GM23338 (cell line): ENCODE measurements around the gene COL4A1. TPM values are rescaled to one million over a fixed set of nuclear protein-coding genes. Genes with fewer than 3 reads are reported as not detected.

Source experiments
- ATAC-seq: fragments of 200-7000 bp; cut with Tn5 transposase; 3 replicates; pipeline ENCODE4 v1.9.1; 2020
- DNase-seq: peaks from one replicate; pipeline ENCODE4 v3.0.0-alpha.2; 2015; ENCODE audit warnings: low spot score
- H2AFZ ChIP-seq: fragments of 200-600 bp; sonication (generic); 2 replicates; pipeline ENCODE4 v1.8.0; 2016; ENCODE audit warnings: antibody characterized with exemption, mild to moderate bottlenecking, moderate library complexity
- H3F3A ChIP-seq: fragments of 200-600 bp; sonication (generic); replicated peaks from 2 replicates; pipeline ENCODE4 v1.8.0; 2017; ENCODE audit warnings: antibody characterized with exemption, mixed run types, low read depth
- H3K27ac ChIP-seq: fragments of 200-600 bp; sonication (generic); 2 replicates; pipeline ENCODE4 v1.6.1; 2016; ENCODE audit warnings: low read depth
- H3K27me3 ChIP-seq: fragments of 200-600 bp; sonication (generic); 2 replicates; pipeline ENCODE4 v1.8.0; 2016; ENCODE audit warnings: mild to moderate bottlenecking, mixed run types, moderate library complexity; ENCODE audit not compliant: insufficient read depth
- H3K36me3 ChIP-seq: fragments of 200-600 bp; sonication (generic); 2 replicates; pipeline ENCODE4 v1.8.0; 2016; ENCODE audit warnings: mild to moderate bottlenecking; ENCODE audit not compliant: insufficient read depth
- H3K4me1 ChIP-seq: fragments of 200-600 bp; sonication (generic); 2 replicates; pipeline ENCODE4 v1.8.0; 2016; ENCODE audit warnings: mild to moderate bottlenecking, moderate library complexity; ENCODE audit not compliant: insufficient read depth
- H3K4me2 ChIP-seq: fragments of 200-600 bp; sonication (generic); 2 replicates; pipeline ENCODE4 v1.7.1; 2017; ENCODE audit warnings: mixed run types
- H3K4me3 ChIP-seq: fragments of 200-600 bp; sonication (generic); 2 replicates; pipeline ENCODE4 v1.6.1; 2016; ENCODE audit warnings: mixed run types
- H3K79me2 ChIP-seq: fragments of 200-600 bp; sonication (generic); replicated peaks from 2 replicates; pipeline ENCODE4 v1.8.0; 2017; ENCODE audit warnings: mild to moderate bottlenecking; ENCODE audit not compliant: insufficient read depth
- H3K9me2 ChIP-seq: fragments of 200-600 bp; sonication (generic); 2 replicates; pipeline ENCODE4 v1.8.0; 2017; ENCODE audit not compliant: insufficient read depth
- H4K20me1 ChIP-seq: fragments of 200-600 bp; sonication (generic); replicated peaks from 2 replicates; pipeline ENCODE4 v1.8.0; 2017; ENCODE audit warnings: mild to moderate bottlenecking; ENCODE audit not compliant: insufficient read depth
- H3K27ac Mint-ChIP-seq: 2 replicates; pipeline ENCODE4 v1.8.0; 2020; ENCODE audit warnings: inconsistent platforms, mild to moderate bottlenecking, moderate library complexity, mixed read lengths
- H3K27me3 Mint-ChIP-seq: 3 replicates; pipeline ENCODE4 v1.8.0; 2022; ENCODE audit warnings: low read depth, mild to moderate bottlenecking, moderate library complexity, mixed read lengths, inconsistent platforms; ENCODE audit not compliant: insufficient read depth, poor library complexity
- H3K36me3 Mint-ChIP-seq: 3 replicates; pipeline ENCODE4 v1.8.0; 2021; ENCODE audit warnings: low read depth, mild to moderate bottlenecking, inconsistent platforms, moderate library complexity, mixed read lengths
- H3K4me1 Mint-ChIP-seq: 3 replicates; pipeline ENCODE4 v1.8.0; 2020; ENCODE audit warnings: mild to moderate bottlenecking, inconsistent platforms, mixed read lengths
- H3K4me3 Mint-ChIP-seq: 3 replicates; pipeline ENCODE4 v1.8.0; 2021; ENCODE audit warnings: moderate library complexity, mild to moderate bottlenecking, inconsistent platforms, mixed read lengths
- H3K9me3 Mint-ChIP-seq: 3 replicates; pipeline ENCODE4 v1.8.0; 2020; ENCODE audit warnings: moderate library complexity, mild to moderate bottlenecking, inconsistent platforms, mixed read lengths
- CTCF ChIP-seq, 2 experiments: fragments of 200-600 bp in 1 of 2; sonication (generic) in 1 of 2; conservative IDR thresholded peaks; 2 replicates each; pipeline versions ENCODE4 v1.5.1 to v1.6.1; 2016 to 2017; ENCODE audit warnings: antibody characterized with exemption in 2 of 2, low read depth in 2 of 2, mild to moderate bottlenecking in 2 of 2, moderate library complexity in 1 of 2
- ETS1 ChIP-seq: IDR thresholded peaks from 2 replicates; pipeline ENCODE4 v1.6.1; 2016; ENCODE audit warnings: antibody characterized with exemption
- EZH2 ChIP-seq: fragments of 200-600 bp; sonication (generic); IDR thresholded peaks from one replicate; pipeline ENCODE4 v1.8.0; 2017; ENCODE audit warnings: antibody characterized with exemption, mild to moderate bottlenecking, low read depth; ENCODE audit not compliant: unreplicated experiment
- EZH2phosphoT487 ChIP-seq: fragments of 200-600 bp; sonication (generic); IDR thresholded peaks from one replicate; pipeline ENCODE4 v1.8.1; 2018; ENCODE audit warnings: antibody characterized with exemption; ENCODE audit not compliant: unreplicated experiment
- JUNB ChIP-seq: IDR thresholded peaks from one replicate; pipeline ENCODE4 v1.6.1; 2016; ENCODE audit warnings: antibody characterized with exemption; ENCODE audit not compliant: unreplicated experiment
- NANOG ChIP-seq: IDR thresholded peaks from 2 replicates; pipeline ENCODE4 v1.6.1; 2016; ENCODE audit warnings: antibody characterized with exemption, borderline replicate concordance
- POLR2AphosphoS5 ChIP-seq: IDR thresholded peaks from 2 replicates; pipeline ENCODE4 v1.6.1; 2016; ENCODE audit warnings: antibody characterized with exemption, low read depth
- REST ChIP-seq: IDR thresholded peaks from one replicate; pipeline ENCODE4 v1.6.1; 2018; ENCODE audit warnings: antibody characterized with exemption; ENCODE audit not compliant: unreplicated experiment
- STAT1 ChIP-seq: IDR thresholded peaks from one replicate; pipeline ENCODE4 v1.6.1; 2016; ENCODE audit warnings: antibody characterized with exemption; ENCODE audit not compliant: unreplicated experiment
- ZNF114 ChIP-seq: fragments of 250-450 bp; sonication (Bioruptor Pico); IDR thresholded peaks from 2 replicates; pipeline ENCODE4 v1.5.0; 2020; ENCODE audit warnings: mild to moderate bottlenecking, moderate library complexity
- ZNF331 ChIP-seq: fragments of 250-450 bp; sonication (Bioruptor Pico); IDR thresholded peaks from 2 replicates; pipeline ENCODE4 v1.5.0; 2020; ENCODE audit warnings: low read depth, mild to moderate bottlenecking, moderate library complexity
- ZNF462 ChIP-seq: fragments of 250-450 bp; sonication (Bioruptor Pico); IDR thresholded peaks from 2 replicates; pipeline ENCODE4 v1.5.0; 2020; ENCODE audit warnings: mild to moderate bottlenecking, moderate library complexity
- polyA plus RNA-seq: library from polyadenylated mRNA; unstranded; fragments of >200 nt; fragmentation: Nextera tagmentation; extraction: Ambion mirVana; gene quantifications from 2 replicates; pipeline ENCODE4 v1.2.1, GENCODE V29; 2016
- total RNA-seq: library from RNA; depleted of rRNA; stranded (reverse); fragments of >200 nt; shearing (Covaris generic); gene quantifications from 2 replicates; pipeline ENCODE4 v1.2.3, GENCODE V29; 2014

COL4A1 gene
- total and polyA plus RNA-seq, 2 experiments from 2014 or later = 39.1 to 110 TPM

- Histone ChIP-seq H3K36me3 (no peaks in the 10 kb centered on the region), H2AFZ (peak overlapping the region; percentile 88), H4K20me1 (no peaks in the 10 kb centered on the region), H3K4me3 (no peak overlapping the region), H3K9me2 (0 out of 2 replicates have a peak, but pooled peaks cover 13% of the 10 kb centered on the region), H3K4me2 (no peak overlapping the region), H3K27me3 (no peaks in the 10 kb centered on the region), H3K27ac (no peak overlapping the region), H3K4me1 (peaks cover 13% of the 10 kb centered on the region), H3K79me2 (no peaks in the 10 kb centered on the region), H3F3A (no peaks in the 10 kb centered on the region)
- DNase-seq (no peak), ATAC-seq (no peak)
- H3K27ac Mint-ChIP-seq = peak overlapping the region; percentile 60
- H3K9me3 Mint-ChIP-seq = no peaks in the 10 kb centered on the region
- no peaks in the 10 kb centered on the region for H3K36me3 Mint-ChIP-seq
- H3K4me1 Mint-ChIP-seq = peaks cover 25% of the 10 kb centered on the region
- H3K4me3 Mint-ChIP-seq = no peak overlapping the region
- no peak for TF ChIP-seq NANOG
- TF ChIP-seq CTCF (conservative IDR thresholded peaks at IDR 0.05; ENCODE audit: low read depth in 2 of 2) = no peak
- TF ChIP-seq POLR2AphosphoS5 = no peak
- TF ChIP-seq EZH2 = no peak
- no peak for TF ChIP-seq ETS1
- TF ChIP-seq REST = no peak
- TF ChIP-seq ZNF331 (CRISPR knock-in tag) = no peak
- TF ChIP-seq JUNB = no peak
- TF ChIP-seq ZNF462 (CRISPR knock-in tag) = no peak
- TF ChIP-seq STAT1 = no peak
- TF ChIP-seq EZH2phosphoT487 = no peak
- TF ChIP-seq ZNF114 = no peak
- peaks cover 10% of the 10 kb centered on the region for H3K27me3 Mint-ChIP-seq
Observed at GRCh38 chr13:110123041-110123809, 183.7 kb downstream of the COL4A1 start.
